ENCODE measurements around the gene FBRS.

FBRS gene

DNA sequence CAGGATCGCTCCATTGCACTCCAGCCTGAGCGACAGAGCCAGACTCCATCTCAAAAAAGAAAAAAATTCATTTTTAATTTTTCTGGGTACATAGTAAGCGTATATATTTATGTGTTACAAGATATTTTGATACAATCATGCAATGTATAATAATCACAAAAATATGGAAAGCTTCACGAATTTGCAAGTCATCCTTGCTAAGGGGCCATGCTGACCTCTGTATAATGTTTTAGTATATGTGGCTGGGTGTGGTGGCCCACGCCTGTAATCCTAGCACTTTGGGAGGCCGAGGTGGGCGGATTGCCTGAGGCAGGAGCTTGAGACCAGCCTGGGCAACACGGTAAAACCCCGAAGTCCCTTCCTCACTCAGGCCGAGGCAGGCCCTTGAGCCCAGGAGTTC is 16.9 kb downstream of the FBRS start:
- TF ChIP-seq, protein P1, sequence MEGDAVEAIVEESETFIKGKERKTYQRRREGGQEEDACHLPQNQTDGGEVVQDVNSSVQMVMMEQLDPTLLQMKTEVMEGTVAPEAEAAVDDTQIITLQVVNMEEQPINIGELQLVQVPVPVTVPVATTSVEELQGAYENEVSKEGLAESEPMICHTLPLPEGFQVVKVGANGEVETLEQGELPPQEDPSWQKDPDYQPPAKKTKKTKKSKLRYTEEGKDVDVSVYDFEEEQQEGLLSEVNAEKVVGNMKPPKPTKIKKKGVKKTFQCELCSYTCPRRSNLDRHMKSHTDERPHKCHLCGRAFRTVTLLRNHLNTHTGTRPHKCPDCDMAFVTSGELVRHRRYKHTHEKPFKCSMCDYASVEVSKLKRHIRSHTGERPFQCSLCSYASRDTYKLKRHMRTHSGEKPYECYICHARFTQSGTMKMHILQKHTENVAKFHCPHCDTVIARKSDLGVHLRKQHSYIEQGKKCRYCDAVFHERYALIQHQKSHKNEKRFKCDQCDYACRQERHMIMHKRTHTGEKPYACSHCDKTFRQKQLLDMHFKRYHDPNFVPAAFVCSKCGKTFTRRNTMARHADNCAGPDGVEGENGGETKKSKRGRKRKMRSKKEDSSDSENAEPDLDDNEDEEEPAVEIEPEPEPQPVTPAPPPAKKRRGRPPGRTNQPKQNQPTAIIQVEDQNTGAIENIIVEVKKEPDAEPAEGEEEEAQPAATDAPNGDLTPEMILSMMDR (IDR thresholded peaks at IDR 0.05) = no peak
- H3K4me1 ChIP-seq = no peaks in the 10 kb centered on the region

DNA sequence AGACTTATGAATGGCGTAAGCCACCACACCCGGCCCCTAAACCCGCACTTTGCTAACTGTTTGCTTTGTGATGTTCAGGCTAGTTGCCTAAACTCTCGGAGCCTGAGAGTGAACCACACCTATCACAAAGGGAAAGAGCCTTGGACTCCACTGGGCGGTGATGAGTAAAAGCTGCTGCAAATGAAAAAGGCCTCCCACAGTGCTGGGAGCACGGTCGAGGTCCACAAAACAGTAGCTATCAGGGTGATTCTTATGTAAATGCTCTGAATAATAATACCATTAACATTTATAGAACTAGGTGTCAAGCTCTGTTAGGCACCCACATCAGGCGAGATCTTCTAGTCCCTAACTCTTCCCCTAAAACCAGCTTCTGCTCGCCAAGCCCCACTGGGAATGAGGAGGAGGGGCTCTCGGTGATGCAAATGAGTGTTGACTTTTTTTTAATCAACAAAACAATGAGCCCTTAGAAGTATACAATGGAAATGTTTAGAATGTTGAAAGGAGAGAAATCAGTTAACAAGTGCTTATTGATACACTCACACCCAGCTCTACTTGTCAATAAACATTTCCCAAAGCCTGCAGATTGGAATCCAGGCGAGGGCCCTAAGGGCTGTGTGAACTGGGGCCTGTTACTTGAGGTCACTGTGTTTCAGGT is 19.8 kb downstream of the FBRS start:
- H2AFZ ChIP-seq = peak overlapping the region; percentile 52
- no peaks in the 10 kb centered on the region for H3K9me3 ChIP-seq (ENCODE audit: control insufficient read depth, low read length)
- no peak overlapping the region for H3K9ac ChIP-seq
- H3K36me3 ChIP-seq (ENCODE audit: control insufficient read depth, insufficient read depth, low read length) = no peaks in the 10 kb centered on the region
- H3K4me2 ChIP-seq (ENCODE audit: low read length) = no peak overlapping the region
- TF ChIP-seq, protein P1 (IDR thresholded peaks at IDR 0.05) = no peak
- H3K27ac ChIP-seq = no peak overlapping the region
- H3K4me3 ChIP-seq (ENCODE audit: low read depth, low read length) = no peak overlapping the region
- H3K79me2 ChIP-seq = no peaks in the 10 kb centered on the region
- no peaks in the 10 kb centered on the region for H3K4me1 ChIP-seq
- H3K27me3 ChIP-seq (ENCODE audit: control insufficient read depth, insufficient read depth, low read length) = no peaks in the 10 kb centered on the region

More for the DNA sequence above, 16.9 kb downstream of the FBRS start:
- Histone ChIP-seq H3K36me3 (ENCODE audit: control insufficient read depth, insufficient read depth, low read length) (no peaks in the 10 kb centered on the region), H3K79me2 (no peaks in the 10 kb centered on the region), H3K4me3 (ENCODE audit: low read depth, low read length) (no peak overlapping the region), H3K27ac (no peak overlapping the region), H3K4me2 (ENCODE audit: low read length) (no peak overlapping the region), H3K9ac (no peak overlapping the region), H3K27me3 (ENCODE audit: control insufficient read depth, insufficient read depth, low read length) (no peaks in the 10 kb centered on the region), H2AFZ (no peak overlapping the region), H3K9me3 (ENCODE audit: control insufficient read depth, low read length) (no peaks in the 10 kb centered on the region)

DNA sequence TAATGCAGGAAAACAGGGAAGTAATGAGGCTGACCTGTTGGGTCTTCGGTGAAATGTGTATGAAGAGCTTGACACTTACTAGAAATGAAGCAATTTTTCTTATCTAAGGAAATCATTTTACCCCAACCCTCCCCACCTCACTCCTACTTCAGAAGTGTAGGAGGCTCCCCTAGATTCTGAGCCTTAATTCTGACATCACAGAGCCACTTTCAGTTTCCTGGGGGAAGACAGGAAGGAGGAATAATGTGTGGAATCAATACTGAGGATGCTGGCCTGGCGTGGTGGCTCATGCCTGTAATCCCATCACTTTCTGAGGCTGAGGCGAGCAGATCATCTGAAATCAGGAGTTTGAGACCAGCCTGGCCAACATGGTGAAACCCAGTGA is 20.3 kb downstream of the FBRS start:
- Histone ChIP-seq H3K36me3 (ENCODE audit: control insufficient read depth, insufficient read depth, low read length) (no peaks in the 10 kb centered on the region), H3K9me3 (ENCODE audit: control insufficient read depth, low read length) (no peaks in the 10 kb centered on the region), H3K4me2 (ENCODE audit: low read length) (no peak overlapping the region), H2AFZ (peak overlapping the region; percentile 52), H3K4me3 (ENCODE audit: low read depth, low read length) (no peak overlapping the region), H3K79me2 (no peaks in the 10 kb centered on the region), H3K4me1 (no peaks in the 10 kb centered on the region), H3K27me3 (ENCODE audit: control insufficient read depth, insufficient read depth, low read length) (no peaks in the 10 kb centered on the region), H3K27ac (no peak overlapping the region), H3K9ac (no peak overlapping the region)
- TF ChIP-seq, protein P1 (IDR thresholded peaks at IDR 0.05) = no peak

DNA sequence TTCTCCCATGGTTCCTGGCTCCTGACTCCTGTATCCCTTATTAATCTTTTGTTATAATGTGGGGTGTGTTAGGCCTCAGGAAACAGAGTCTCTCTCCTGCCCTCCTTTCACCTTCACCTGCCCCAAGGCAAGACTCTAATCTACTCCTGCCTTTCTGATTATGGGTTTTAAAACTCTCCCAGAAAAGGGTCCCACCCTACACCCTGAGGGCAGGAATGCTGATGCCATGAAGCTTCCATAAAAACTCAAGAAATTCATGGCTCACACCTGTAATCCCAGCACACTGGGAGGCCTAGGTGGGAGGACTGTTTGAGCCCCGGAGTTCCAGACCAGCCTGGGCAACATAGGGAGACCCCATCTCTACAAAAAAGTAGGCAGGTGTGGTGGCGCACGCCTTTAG is 22.1 kb downstream of the FBRS start:
- Histone ChIP-seq H3K79me2 (no peaks in the 10 kb centered on the region), H3K27me3 (ENCODE audit: control insufficient read depth, insufficient read depth, low read length) (no peaks in the 10 kb centered on the region), H3K36me3 (ENCODE audit: control insufficient read depth, insufficient read depth, low read length) (no peaks in the 10 kb centered on the region), H3K4me2 (ENCODE audit: low read length) (no peak overlapping the region), H3K4me1 (no peaks in the 10 kb centered on the region), H3K27ac (no peak overlapping the region), H3K9me3 (ENCODE audit: control insufficient read depth, low read length) (no peaks in the 10 kb centered on the region), H2AFZ (no peak overlapping the region), H3K9ac (no peak overlapping the region), H3K4me3 (ENCODE audit: low read depth, low read length) (no peak overlapping the region)
- TF ChIP-seq, protein P1 (IDR thresholded peaks at IDR 0.05) = no peak

DNA sequence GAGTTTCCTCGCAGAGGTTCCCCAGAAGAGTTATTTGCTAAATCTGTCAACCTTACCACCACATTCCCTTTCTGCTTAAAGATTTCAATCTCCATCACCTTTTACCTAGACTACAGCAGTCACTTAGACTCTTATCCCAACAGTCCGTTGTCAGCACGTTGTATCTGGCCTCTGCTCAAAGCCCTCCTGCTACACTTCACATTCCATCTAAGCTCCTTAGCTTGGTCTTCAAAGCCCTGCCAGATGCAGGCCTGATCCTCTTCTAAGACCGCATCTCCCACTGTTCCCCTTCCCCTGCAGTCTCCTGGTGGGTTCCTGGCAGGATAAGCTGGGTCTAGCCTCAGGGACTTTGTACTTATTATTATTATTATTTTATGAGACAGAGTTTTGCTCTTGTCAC is 30.5 kb downstream of the FBRS start:
- H3K4me2 ChIP-seq (ENCODE audit: low read length) = no peak overlapping the region
- no peaks in the 10 kb centered on the region for H3K27me3 ChIP-seq (ENCODE audit: control insufficient read depth, insufficient read depth, low read length)
- no peak overlapping the region for H2AFZ ChIP-seq
- no peaks in the 10 kb centered on the region for H3K36me3 ChIP-seq (ENCODE audit: control insufficient read depth, insufficient read depth, low read length)
- no peak overlapping the region for H3K27ac ChIP-seq
- no peaks in the 10 kb centered on the region for H3K4me1 ChIP-seq
- H3K79me2 ChIP-seq = no peaks in the 10 kb centered on the region
- TF ChIP-seq, protein P1 (IDR thresholded peaks at IDR 0.05) = no peak
- H3K9me3 ChIP-seq (ENCODE audit: control insufficient read depth, low read length) = no peaks in the 10 kb centered on the region
- H3K4me3 ChIP-seq (ENCODE audit: low read depth, low read length) = no peak overlapping the region
- no peak overlapping the region for H3K9ac ChIP-seq

Data from parathyroid adenoma (tissue), 2 donors.